ENCODE results near the gene COBL. TPM values are rescaled to one million over a fixed set of nuclear protein-coding genes. Genes with fewer than 3 reads are reported as not detected.

COBL gene
- total and polyA plus RNA-seq, 2 experiments from 2014 or later: not detected

DNA sequence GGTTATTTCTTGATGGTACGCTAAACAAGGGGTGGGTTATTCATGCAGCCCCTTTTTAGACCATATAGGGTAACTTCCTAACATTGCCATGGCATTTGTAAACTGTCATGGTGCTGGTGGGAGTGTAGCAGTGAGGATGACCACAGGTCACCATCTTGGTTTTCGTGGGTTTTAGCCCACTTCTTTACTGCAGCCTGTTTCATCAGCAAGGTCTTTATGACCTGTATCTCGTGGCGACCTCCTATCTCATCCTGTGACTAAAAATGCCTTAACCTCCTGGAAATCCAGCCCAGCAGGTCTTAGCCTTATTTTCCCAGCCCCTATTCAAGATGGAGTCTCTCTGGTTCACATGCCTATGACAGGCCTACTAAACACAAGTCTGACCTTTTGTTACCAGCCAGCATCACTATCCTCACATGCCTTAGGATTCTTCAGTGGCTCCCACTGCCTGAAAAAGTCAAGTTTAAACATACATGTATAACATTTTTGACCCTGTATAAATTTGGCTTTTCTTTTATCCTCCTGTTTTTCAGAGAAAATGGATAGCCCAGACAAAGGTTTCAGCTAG lies 13.2 kb upstream of the COBL start:
- Histone ChIP-seq H3K27me3 (replicated peaks; ENCODE audit: insufficient read depth) (no peaks in the 10 kb centered on the region), H3F3A (ENCODE audit: insufficient read depth) (no peaks in the 10 kb centered on the region), H3K9me3 (ENCODE audit: low read depth) (no peaks in the 10 kb centered on the region), H3K4me2 (ENCODE audit: unreplicated experiment) (no peak overlapping the region), H3K4me3 (no peak overlapping the region), H3K36me3 (ENCODE audit: low read depth) (no peaks in the 10 kb centered on the region), H3K4me1 (ENCODE audit: insufficient read depth) (no peaks in the 10 kb centered on the region), H3K9me2 (ENCODE audit: insufficient read depth) (no peaks in the 10 kb centered on the region), H3K9ac (no peak overlapping the region), H3K27ac (no peak overlapping the region), H3K79me2 (ENCODE audit: insufficient read depth) (no peaks in the 10 kb centered on the region), H2AFZ (no peak overlapping the region), H4K20me1 (ENCODE audit: insufficient read depth) (no peaks in the 10 kb centered on the region)
- in situ Hi-C loops (cut with MboI): no loop called here
- DNase-seq: no peak
- TF ChIP-seq EZH2phosphoT487 (IDR thresholded peaks at IDR 0.05; ENCODE audit: insufficient read depth, low read depth) (no peak), EZH2 (IDR thresholded peaks at IDR 0.05; ENCODE audit: insufficient read depth, poor library complexity, severe bottlenecking) (no peak)
- WGBS, 2 experiments (ENCODE audit: low coverage in 1 of 2, low lambda C conversion rate in 2 of 2, missing lambda C conversion rate in 2 of 2): 1 to 6% methylated on average over 4 of the region's 4 CpGs

DNA sequence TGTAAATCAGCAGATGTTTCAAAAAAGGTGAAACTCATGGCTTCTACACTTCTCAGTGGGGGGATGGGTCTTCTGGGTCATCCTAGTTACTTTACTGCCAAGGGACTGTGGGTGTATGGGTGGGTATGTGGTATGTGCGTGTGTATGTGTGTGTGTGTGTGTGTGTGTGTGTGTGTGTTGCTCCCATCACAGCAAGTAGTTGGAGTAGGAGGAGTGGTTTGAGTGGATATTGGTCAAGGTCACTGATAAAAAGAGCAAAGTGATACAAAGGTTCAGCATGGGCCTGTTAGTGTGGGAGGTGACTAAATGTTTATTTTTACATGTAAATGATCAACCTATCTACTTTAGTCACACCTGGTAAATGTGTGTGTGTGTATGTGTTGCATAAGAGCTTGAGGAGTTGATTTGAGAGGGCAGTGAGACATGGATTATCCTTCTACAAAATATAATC lies 11.8 kb upstream of the COBL start:
- WGBS, 2 experiments (ENCODE audit: low coverage in 1 of 2, low lambda C conversion rate in 2 of 2, missing lambda C conversion rate in 2 of 2): 0 to 21% methylated on average over 1 of the region's 1 CpG
- in situ Hi-C loops (cut with MboI): no loop called here
- Histone ChIP-seq H3K4me1 (ENCODE audit: insufficient read depth) (no peaks in the 10 kb centered on the region), H3K36me3 (ENCODE audit: low read depth) (no peaks in the 10 kb centered on the region), H3K4me3 (no peak overlapping the region), H3K27ac (no peak overlapping the region), H3K9ac (no peak overlapping the region), H3K9me2 (ENCODE audit: insufficient read depth) (no peaks in the 10 kb centered on the region), H2AFZ (no peak overlapping the region), H3K9me3 (ENCODE audit: low read depth) (no peaks in the 10 kb centered on the region), H3F3A (ENCODE audit: insufficient read depth) (no peaks in the 10 kb centered on the region), H3K79me2 (ENCODE audit: insufficient read depth) (no peaks in the 10 kb centered on the region), H4K20me1 (ENCODE audit: insufficient read depth) (no peaks in the 10 kb centered on the region), H3K27me3 (replicated peaks; ENCODE audit: insufficient read depth) (no peaks in the 10 kb centered on the region), H3K4me2 (ENCODE audit: unreplicated experiment) (no peak overlapping the region)
- DNase-seq: no peak
- TF ChIP-seq EZH2phosphoT487 (IDR thresholded peaks at IDR 0.05; ENCODE audit: insufficient read depth, low read depth): no peak
- TF ChIP-seq EZH2 (IDR thresholded peaks at IDR 0.05; ENCODE audit: insufficient read depth, poor library complexity, severe bottlenecking): no peak

DNA sequence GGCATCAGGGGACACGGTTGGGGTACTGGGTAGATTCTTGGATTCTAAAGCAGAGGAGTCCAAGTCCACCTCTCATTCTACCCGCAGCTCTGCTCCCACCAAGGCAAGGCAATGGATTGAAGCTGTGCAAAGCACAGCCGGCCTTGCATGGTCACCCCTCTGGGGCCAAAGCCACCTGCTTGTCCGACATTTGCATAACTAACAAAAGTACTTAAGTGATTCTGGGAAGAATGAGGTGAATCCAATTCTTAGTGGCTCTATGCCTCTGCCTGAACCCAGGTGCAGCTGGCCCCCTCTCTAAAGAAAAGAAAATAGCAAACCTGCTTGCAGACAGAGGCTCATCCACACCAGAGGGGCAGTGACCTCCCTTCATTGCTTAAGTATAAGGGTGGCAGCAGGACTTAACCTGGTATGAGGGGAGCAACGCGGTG lies 10.7 kb upstream of the COBL start:
- no peak for DNase-seq
- H3K4me1 ChIP-seq (ENCODE audit: insufficient read depth): no peaks in the 10 kb centered on the region
- no peak overlapping the region for H3K4me2 ChIP-seq (ENCODE audit: unreplicated experiment)
- no peak overlapping the region for H2AFZ ChIP-seq
- no peak for TF ChIP-seq EZH2phosphoT487 (IDR thresholded peaks at IDR 0.05; ENCODE audit: insufficient read depth, low read depth)
- TF ChIP-seq EZH2 (IDR thresholded peaks at IDR 0.05; ENCODE audit: insufficient read depth, poor library complexity, severe bottlenecking): no peak
- H3K9me2 ChIP-seq (ENCODE audit: insufficient read depth): no peaks in the 10 kb centered on the region
- WGBS, 2 experiments (ENCODE audit: low coverage in 1 of 2, low lambda C conversion rate in 2 of 2, missing lambda C conversion rate in 2 of 2): 5 to 6% methylated on average over 6 of the region's 6 CpGs
- no peaks in the 10 kb centered on the region for H3K9me3 ChIP-seq (ENCODE audit: low read depth)
- H3K27me3 ChIP-seq (replicated peaks; ENCODE audit: insufficient read depth): no peaks in the 10 kb centered on the region
- H4K20me1 ChIP-seq (ENCODE audit: insufficient read depth): no peaks in the 10 kb centered on the region
- no peaks in the 10 kb centered on the region for H3K36me3 ChIP-seq (ENCODE audit: low read depth)
- no peak overlapping the region for H3K4me3 ChIP-seq
- in situ Hi-C loops (cut with MboI): no loop called here
- H3K9ac ChIP-seq: no peak overlapping the region
- no peak overlapping the region for H3K27ac ChIP-seq
- H3F3A ChIP-seq (ENCODE audit: insufficient read depth): no peaks in the 10 kb centered on the region
- no peaks in the 10 kb centered on the region for H3K79me2 ChIP-seq (ENCODE audit: insufficient read depth)

DNA sequence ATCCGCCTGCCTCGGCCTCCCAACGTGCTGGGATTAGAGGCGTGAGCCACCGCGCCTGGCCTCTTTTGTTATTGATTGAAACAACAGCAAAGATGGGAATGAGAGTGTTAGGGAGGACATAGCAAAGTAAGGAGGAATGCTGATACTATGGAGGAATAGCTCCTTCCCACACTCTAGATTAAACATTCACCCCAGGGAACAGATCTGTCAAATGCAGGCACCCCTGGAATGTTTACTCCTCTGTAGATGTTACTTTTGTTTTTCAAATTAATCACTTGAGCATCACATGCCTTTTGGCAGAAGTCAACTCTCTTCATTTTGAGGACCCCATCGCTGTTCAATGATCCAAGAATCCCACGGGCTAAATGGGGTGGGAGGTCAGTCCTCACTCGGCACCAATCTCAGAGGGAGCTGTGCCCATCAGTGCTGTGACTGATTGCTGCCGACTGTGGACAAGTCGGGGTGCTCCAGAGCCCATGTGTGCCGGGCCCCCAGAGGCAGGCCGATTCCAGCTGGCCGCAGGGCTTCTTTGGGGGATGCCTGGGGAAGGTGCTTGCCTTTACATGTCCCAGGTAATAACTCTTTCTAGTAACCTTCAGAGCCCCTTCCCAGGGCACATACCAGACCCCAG lies 10.2 kb upstream of the COBL start:
- Histone ChIP-seq H3K79me2 (ENCODE audit: insufficient read depth) (no peaks in the 10 kb centered on the region), H3K27ac (no peak overlapping the region), H3K4me3 (no peak overlapping the region), H4K20me1 (ENCODE audit: insufficient read depth) (no peaks in the 10 kb centered on the region), H3K4me2 (ENCODE audit: unreplicated experiment) (no peak overlapping the region), H3K9me2 (ENCODE audit: insufficient read depth) (no peaks in the 10 kb centered on the region), H3K27me3 (replicated peaks; ENCODE audit: insufficient read depth) (no peaks in the 10 kb centered on the region), H3K9me3 (ENCODE audit: low read depth) (no peaks in the 10 kb centered on the region), H3K36me3 (ENCODE audit: low read depth) (no peaks in the 10 kb centered on the region), H3K9ac (no peak overlapping the region), H2AFZ (no peak overlapping the region), H3K4me1 (ENCODE audit: insufficient read depth) (no peaks in the 10 kb centered on the region), H3F3A (ENCODE audit: insufficient read depth) (no peaks in the 10 kb centered on the region)
- TF ChIP-seq EZH2 (IDR thresholded peaks at IDR 0.05; ENCODE audit: insufficient read depth, poor library complexity, severe bottlenecking) (no peak), EZH2phosphoT487 (IDR thresholded peaks at IDR 0.05; ENCODE audit: insufficient read depth, low read depth) (no peak)
- WGBS, 2 experiments (ENCODE audit: low coverage in 1 of 2, low lambda C conversion rate in 2 of 2, missing lambda C conversion rate in 2 of 2): 21% methylated on average over 14 of the region's 14 CpGs
- DNase-seq: no peak
- in situ Hi-C loops (cut with MboI): no loop called here

All from GM23248 (cell line).